HG03520 (cell line): Measurements from ENCODE around the gene TBC1D21.
A peak's percentile ranks its signal among the peaks of the same experiment; 100 is the strongest.
"Not testable (repeated sequence)": the region's sequence is repeated elsewhere in the genome, so short reads cannot be mapped to it uniquely, and the experiment has no call there.

Experiments used
- ATAC-seq: cut with Tn5 transposase; IDR thresholded peaks from one replicate; pipeline ENCODE4 v1.9.1; 2021; ENCODE audit warnings: mild to moderate bottlenecking, moderate library complexity; ENCODE audit not compliant: unreplicated experiment

The TBC1D21 gene

DNA sequence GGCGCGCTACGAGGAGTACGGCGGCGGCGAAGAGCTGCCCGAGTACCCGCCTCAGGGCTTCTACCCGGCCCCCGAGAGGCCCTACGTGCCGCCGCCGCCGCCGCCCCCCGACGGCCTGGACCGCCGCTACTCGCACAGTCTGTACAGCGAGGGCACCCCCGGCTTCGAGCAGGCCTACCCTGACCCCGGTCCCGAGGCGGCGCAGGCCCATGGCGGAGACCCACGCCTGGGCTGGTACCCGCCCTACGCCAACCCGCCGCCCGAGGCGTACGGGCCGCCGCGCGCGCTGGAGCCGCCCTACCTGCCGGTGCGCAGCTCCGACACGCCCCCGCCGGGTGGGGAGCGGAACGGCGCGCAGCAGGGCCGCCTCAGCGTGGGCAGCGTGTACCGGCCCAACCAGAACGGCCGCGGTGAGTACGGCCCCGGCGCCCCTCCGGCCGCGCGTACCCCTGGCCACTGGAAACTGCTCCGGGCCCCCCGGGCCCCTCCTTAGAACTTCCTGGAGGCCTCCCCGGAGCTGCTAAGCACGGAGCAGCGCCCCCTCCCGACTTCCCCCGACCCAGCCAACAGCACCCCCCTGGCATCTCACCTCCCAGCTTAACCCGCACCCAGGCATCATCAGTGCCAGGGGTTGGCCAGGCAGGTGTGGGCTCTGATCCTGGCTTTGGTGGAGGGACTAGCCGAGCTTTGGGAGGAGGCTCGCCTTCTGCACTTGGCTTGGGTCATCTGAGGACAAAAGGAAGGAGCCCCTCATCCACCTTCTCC lies 54.3 kb downstream of the TBC1D21 start:
- ATAC-seq = peak; percentile 46

DNA sequence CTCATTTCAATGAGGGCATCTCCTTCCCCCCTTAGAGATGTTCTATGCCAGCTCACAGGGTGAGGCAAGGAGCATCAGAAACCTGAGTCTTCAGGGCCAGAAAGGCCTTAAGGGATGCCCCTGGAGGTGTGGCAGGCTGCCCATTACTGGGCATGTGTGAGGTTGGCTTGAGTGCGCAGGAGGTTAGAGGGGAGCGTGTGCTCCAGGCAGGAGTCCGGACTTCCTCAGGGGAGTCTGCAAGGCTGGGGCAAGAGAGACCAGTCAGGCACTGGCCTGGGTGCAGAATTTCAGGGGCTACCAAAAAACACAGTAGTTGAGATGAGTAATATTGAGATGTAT lies 54.8 kb downstream of the TBC1D21 start:
- no peak for ATAC-seq

DNA sequence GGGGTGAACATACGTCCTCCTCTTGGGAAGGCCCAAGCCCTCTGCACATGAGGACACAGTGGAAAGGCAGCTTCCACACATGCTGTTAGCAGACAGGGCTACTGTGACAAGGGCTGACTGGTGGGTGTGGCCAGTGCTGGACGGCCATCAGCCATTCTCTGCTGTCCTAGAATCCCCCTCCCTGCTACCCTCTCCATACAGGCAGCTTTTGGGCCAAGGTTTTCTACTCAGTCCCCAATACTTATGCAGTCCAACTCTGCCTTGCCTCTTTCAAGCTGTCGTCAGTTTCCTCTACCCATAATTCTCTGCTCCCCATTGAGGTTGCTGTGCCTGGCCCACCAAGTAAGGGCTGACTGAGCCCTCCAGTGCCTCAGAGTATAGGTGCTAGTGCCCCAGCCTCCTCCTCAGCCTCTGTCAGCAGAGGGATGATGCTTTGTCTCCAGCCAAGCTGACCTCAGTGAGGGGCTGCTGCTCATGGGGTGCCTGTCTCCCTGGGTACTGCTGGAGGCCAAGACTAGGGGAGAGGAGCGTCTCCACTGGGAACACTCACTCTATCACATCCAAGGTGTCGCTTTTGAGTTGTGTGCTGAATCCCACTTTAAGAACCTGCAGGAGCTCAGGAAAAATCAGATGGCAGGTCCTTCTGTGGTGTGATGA lies 55.7 kb downstream of the TBC1D21 start:
- ATAC-seq = no peak

DNA sequence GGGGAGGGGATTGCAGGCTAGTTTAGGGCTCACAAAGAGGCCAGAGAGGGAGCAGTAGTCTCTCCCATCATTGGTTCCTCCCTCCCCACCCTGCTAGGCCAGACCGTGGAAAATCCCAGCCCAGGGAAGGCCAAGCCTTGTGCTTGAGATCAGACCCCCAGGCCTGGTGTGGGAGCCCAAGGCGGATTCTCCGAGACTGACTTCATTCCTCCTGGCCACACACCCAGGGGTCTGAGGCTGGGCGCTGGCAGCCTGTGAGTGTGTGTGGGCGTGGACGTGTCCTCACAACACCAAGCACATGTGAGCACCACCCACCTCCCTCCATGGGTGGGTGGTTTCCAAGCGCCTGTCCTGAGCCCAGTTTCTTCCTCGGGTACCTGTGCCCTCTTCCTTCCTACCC lies 57.0 kb downstream of the TBC1D21 start:
- no peak for ATAC-seq

DNA sequence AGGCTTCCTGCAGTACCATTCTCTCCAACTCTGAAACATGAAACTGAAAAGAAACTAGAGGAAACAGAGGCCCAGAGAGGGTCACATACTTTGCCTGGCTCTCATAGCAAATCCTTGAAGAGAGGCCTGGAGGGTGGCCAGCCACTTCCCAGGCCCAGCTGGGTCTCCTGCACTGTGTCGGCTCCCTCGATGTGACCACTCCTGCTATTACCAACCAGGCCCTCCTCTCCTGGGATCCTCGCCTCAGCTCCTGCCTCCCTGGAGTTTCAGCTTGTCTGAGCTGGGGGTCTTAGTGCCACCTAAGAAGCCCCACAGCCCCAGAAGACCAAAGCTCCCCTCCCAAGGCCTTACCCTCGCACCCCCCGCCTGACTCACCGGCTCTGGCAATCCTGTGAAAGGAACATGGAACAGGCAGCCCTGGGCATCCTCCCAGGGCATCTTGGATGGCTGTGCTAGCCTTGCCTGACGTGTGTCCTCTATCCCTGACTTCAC lies 57.5 kb downstream of the TBC1D21 start:
- no peak for ATAC-seq

DNA sequence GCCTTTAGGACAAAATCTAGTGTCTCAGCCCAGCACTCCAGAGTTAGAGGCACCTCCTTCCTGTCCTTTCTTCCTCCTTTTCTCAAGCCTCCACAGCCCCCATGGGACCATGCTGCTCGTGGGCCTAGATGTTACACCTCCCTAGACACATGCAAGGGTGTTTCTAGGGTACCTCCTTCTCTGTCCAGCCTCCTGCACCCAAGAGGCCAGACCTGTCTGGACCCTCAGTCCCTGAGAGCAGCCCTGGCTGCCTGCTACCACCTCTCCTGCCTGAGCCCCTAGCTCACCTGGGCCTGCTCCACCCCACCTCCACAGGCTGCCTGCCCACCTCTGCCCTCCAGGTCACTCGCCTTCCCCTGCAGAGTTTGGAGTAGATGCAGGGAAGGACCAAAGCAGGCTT lies 58.1 kb downstream of the TBC1D21 start:
- no peak for ATAC-seq

DNA sequence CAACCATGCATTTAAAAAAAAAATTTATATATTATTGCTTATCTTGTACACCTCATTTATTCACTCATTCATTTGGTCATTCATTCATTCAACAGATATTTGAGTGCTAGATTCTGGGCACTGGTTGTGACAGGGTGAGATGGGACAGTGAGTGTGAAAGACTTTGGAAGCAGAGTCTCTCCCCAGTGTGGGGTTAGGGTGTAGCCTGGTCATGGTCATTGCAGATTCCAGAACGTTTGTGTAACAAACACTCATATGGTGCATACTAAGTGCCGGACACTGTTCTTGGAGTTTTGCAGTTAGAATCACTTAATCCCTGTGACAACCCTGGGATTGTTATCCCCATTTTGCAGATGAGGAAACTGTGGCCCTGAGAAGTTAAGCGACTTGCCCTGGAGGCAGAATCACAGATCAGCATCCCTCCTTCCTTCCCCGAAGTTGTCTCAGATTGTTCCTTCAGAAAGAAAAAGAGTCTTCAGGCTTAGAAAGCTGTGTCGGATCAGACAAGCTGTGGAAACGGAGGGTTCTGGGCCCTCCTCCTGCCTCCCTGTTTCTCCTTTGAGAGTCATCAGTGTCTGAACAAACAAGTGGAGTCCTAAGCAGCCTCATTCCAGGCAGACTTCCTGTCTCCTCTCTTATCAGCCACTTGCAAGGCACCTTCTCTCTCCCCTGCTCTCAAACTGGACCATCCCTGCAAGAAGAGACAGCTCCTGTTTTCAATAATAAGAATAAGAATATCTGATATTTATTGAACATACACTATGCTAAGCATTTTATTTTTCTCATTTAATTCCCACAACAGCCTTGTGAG lies 59.2 kb downstream of the TBC1D21 start:
- no peak for ATAC-seq

DNA sequence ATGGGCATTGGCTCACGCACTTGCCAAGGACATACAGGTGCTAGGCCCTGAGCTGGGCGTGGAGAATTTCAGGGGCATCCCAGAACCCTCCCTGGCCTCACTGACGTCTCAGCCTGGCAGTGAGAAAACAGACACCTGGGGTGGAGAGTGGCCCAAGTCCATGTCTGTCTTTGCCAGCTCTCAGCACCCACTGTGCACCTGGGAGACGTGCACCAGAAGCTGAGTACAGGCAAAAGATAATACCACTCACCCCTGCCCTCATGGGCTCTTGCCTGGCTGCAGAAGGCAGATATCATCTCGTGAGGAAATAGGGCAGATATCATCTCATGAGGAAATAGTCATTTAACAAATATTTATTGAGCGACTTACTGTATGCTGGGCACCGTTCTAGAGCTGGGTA lies 60.9 kb downstream of the TBC1D21 start:
- ATAC-seq = no peak

DNA sequence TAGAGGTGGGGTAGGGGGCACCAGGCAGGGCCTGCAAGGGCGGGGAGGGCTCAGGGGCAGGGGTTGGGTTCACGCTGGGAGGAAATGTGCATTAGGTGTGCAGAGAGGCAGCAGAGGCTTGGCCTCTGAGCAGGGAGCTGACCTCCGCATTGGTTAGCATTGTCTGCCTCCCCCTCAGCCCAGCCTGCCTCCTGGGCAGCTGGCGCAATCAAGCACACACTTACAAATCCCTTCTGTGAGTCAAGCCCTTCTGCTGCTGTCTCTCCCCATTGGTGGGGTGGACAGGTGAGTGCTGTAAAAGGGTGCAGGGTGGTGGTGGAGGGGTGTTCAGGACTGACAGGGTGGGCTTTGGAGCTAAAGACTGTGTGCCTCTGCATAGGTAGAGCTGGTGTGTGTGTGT lies 62.2 kb downstream of the TBC1D21 start:
- no peak for ATAC-seq

DNA sequence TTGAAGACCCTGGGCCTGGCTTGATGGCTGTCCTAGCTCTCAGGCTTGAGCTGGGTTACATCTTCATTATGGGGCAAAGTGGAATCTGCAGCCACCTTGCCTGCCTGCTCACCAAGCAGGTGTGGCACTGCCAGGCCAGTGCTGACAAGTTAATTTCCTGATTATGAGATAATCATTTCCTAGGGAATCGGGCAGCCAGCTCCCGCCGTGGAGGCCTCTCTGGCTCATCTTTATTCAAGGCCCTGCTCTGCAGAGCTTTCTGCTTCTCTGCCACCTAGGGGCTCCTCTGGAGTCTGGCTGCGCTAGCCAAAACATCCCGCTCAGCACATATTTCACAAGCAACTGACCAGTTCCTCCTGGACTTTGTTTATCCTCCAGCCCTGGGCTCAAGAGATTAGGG lies 62.8 kb downstream of the TBC1D21 start:
- no peak for ATAC-seq

DNA sequence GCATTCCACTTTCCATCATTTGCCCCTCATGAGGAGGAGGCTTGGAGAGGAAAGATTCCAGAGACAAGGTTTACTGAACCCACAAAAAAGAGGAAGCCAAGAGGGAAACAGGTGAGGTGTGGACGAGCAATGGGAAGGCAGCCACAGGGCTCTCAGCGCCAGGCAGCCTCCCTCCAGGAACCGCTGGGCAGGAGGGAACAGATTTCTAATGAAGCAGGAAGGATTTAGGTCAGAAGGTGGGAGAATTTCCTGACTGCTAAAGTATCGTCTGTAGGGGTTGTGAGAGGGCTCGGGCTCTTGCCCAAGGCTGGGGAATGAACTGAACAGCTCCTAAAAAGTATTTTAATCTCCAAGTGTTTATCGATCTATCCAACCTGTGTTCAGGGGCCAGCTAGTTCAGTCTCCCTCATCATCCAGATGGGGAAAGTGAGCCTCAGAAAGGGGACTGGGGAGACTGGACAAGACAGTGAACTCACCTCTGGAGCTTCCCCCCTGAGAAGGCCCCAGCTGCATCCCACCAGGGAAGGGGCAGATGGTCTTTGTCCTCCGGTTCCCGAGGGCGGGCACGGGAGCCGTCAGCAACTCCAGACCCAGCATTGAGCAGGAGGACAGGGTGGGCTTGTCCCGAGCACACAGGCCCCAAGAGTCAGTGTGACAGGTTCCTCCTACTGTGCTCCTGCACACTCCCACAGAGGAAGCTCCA lies 63.4 kb downstream of the TBC1D21 start:
- ATAC-seq = no peak

DNA sequence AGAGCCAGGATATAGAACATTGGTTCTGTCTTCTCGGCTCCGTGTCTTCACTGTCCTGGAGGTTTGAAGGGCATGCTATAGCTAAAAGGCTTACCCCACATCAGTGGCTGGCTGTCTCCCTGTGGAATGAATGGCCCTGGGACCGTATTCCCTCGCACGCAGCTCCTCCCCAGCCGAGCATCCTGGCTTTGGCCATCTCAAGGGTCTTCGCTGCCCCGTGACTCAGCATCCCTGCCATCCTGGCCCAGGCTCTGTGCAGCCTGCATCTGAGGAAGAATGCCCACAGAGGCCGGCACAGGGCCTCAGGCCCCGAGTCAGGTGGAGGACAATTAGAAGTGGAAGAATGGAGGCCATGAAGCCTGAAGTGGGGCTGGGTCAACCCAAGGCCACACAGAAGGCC lies 63.9 kb downstream of the TBC1D21 start:
- ATAC-seq = no peak

DNA sequence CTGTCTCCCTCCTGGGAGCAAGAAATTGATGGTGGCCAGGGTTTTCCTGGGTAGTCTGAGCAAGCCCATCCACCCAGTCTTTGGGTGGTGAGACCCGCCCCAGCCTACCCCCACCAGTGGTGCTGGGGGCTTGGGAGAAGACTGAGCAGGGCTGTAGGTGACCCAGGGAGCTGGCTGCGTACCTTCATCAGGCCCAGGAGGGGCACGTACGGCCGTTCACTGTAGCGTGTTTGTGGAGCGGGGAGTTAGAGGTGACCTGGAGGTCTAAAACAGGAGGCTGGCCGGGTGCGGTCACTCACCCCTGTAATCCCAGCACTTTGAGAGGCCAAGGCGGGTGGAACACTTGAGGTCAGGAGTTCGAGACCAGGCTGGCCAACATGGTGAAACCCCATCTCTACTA lies 64.4 kb downstream of the TBC1D21 start:
- no peak for ATAC-seq

DNA sequence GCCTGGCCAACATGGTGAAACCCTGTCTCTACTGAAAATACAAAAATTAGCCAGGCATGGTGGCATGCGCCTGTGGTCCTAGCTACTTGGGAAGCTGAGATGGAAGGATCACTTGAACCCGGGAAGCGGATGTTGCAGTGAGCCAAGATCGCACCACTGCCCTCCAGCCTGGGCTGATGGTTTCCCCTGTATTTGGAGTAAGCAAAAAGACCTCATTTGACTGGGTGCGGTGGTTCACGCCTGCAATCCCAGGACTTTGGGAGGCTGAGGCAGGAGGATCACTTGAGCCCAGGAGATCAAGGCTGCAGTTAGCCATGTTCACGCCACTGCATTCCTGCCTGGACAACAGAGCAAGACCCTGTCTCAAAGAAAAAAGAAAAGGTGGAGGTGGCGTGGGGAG lies 65.2 kb downstream of the TBC1D21 start:
- ATAC-seq = not testable (repeated sequence)
